ENCODE results near the gene PDRG1.

GRCh38 chr20:31974296-31974695, 22.4 kb upstream of the PDRG1 start:
- TF ChIP-seq CTCF (conservative IDR thresholded peaks at IDR 0.05; ENCODE audit: low read depth, low read length) (no peak), EZH2 (IDR thresholded peaks at IDR 0.05; ENCODE audit: borderline replicate concordance, low read depth, low read length, poor library complexity, severe bottlenecking) (no peak)

All from A673 (cell line).